Skeletal muscle satellite cell (primary cell): Measurements from ENCODE around the gene AFF3.
"Not testable (repeated sequence)": the region's sequence is repeated elsewhere in the genome, so short reads cannot be mapped to it uniquely, and the experiment has no call there.

Experiments used
- H3K27me3 ChIP-seq: 2 replicates; pipeline ENCODE4 v1.7.0; 2013; ENCODE audit warnings: low read length; ENCODE audit not compliant: control insufficient read depth, insufficient read depth
- H3K36me3 ChIP-seq: 2 replicates; pipeline ENCODE4 v1.7.0; 2013; ENCODE audit warnings: mild to moderate bottlenecking, control low read depth, low read length; ENCODE audit not compliant: insufficient read depth
- H3K4me1 ChIP-seq: 2 replicates; pipeline ENCODE4 v1.7.0; 2013; ENCODE audit warnings: low read length; ENCODE audit not compliant: control insufficient read depth, insufficient read depth
- H3K4me2 ChIP-seq: 2 replicates; pipeline ENCODE4 v1.7.0; 2013; ENCODE audit warnings: mild to moderate bottlenecking, low read length
- H3K4me3 ChIP-seq: 2 replicates; pipeline ENCODE4 v1.7.0; 2013; ENCODE audit warnings: low read length
- H3K9ac ChIP-seq: 2 replicates; pipeline ENCODE4 v1.7.0; 2013; ENCODE audit warnings: mild to moderate bottlenecking, low read depth, low read length, moderate library complexity
- H3K9me3 ChIP-seq: replicated peaks from 2 replicates; pipeline ENCODE4 v1.7.0; 2013; ENCODE audit warnings: mild to moderate bottlenecking, control low read depth, low read length

The AFF3 gene

DNA sequence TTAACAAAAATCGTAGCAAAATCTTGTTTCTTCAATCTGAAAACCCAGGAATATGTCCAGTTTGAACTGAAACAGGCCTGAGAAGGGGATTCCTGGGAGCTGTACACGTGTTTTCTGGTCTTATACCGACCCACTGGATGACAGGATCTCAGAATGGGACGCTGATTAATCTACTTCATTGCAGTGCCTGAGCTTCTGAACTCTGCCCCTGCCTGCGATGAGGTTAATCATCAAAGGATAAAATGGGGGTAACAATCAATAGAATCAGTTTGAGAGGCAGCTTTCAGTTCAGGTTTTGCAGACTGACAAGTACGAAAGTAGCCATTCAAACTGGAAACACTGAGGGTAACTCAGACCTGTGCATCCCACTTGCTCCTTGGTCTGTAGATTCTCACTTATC lies 378.6 kb downstream of the AFF3 start:
- Histone ChIP-seq H3K9me3 (no peaks in the 10 kb centered on the region), H3K9ac (no peak overlapping the region), H3K27me3 (no peaks in the 10 kb centered on the region), H3K4me2 (no peak overlapping the region), H3K36me3 (no peaks in the 10 kb centered on the region), H3K4me1 (no peaks in the 10 kb centered on the region), H3K4me3 (no peak overlapping the region)

DNA sequence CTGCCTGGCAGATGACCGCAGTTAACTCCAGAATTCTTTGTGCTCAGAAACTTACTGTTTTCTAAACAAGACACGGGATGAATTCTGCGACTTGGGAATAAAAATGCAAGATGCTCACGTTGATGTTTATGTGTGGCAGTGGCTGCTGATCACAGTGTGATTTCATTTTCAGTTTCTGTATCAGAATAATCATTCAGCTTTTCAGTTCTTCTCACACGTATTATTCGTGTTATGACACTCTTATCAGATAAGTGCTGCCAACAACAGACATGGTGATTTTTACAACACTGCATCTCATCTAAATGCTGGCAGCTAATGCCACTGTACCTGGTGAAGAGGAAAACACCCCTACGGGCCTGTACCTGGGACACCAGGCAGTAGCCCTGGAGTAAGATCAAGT lies 379.7 kb downstream of the AFF3 start:
- no peaks in the 10 kb centered on the region for H3K4me1 ChIP-seq
- H3K9ac ChIP-seq = no peak overlapping the region
- H3K36me3 ChIP-seq = no peaks in the 10 kb centered on the region

GRCh38 chr2:99757611-99758114 lies 384.7 kb downstream of the AFF3 start:
- Histone ChIP-seq H3K4me3 (no peak overlapping the region), H3K27me3 (no peaks in the 10 kb centered on the region), H3K36me3 (no peaks in the 10 kb centered on the region), H3K4me2 (no peak overlapping the region), H3K9ac (no peak overlapping the region), H3K4me1 (no peaks in the 10 kb centered on the region), H3K9me3 (no peaks in the 10 kb centered on the region)

More for the DNA sequence above, 379.7 kb downstream of the AFF3 start:
- H3K27me3 ChIP-seq = no peaks in the 10 kb centered on the region
- no peaks in the 10 kb centered on the region for H3K9me3 ChIP-seq
- H3K4me2 ChIP-seq = no peak overlapping the region
- no peak overlapping the region for H3K4me3 ChIP-seq

DNA sequence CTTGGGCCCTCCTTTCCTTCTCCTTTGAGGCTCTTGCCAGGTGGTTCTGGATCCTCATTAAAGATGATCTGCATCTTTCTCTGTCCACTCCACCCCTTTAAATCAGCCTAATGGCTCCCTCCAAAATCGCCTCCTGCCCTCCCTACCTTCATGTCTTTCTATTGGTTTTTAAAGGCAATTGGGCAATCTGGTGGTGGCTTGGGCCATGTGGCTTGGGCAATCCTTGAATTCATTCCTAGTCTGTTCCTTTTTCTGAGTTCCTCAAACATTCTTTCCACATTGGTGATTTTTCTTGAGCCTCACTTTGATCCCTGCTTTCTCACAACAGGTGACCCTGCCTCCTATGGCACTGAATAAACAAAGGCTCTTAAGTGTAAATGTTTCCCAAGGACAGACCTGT lies 386.3 kb downstream of the AFF3 start:
- Histone ChIP-seq H3K4me3 (no peak overlapping the region), H3K36me3 (no peaks in the 10 kb centered on the region), H3K4me2 (no peak overlapping the region), H3K9ac (no peak overlapping the region), H3K9me3 (no peaks in the 10 kb centered on the region), H3K4me1 (no peaks in the 10 kb centered on the region), H3K27me3 (no peaks in the 10 kb centered on the region)

GRCh38 chr2:99754210-99754609 lies 388.2 kb downstream of the AFF3 start:
- Histone ChIP-seq H3K4me3 (no peak overlapping the region), H3K27me3 (no peaks in the 10 kb centered on the region), H3K4me2 (no peak overlapping the region), H3K9me3 (no peaks in the 10 kb centered on the region), H3K4me1 (no peaks in the 10 kb centered on the region), H3K36me3 (no peaks in the 10 kb centered on the region), H3K9ac (no peak overlapping the region)

GRCh38 chr2:99753505-99753904 lies 388.9 kb downstream of the AFF3 start:
- no peaks in the 10 kb centered on the region for H3K27me3 ChIP-seq
- H3K4me3 ChIP-seq = no peak overlapping the region
- no peak overlapping the region for H3K4me2 ChIP-seq
- H3K9me3 ChIP-seq = no peaks in the 10 kb centered on the region
- no peaks in the 10 kb centered on the region for H3K4me1 ChIP-seq
- no peaks in the 10 kb centered on the region for H3K36me3 ChIP-seq
- H3K9ac ChIP-seq = no peak overlapping the region

- no peak overlapping the region for H3K4me2 ChIP-seq
- no peaks in the 10 kb centered on the region for H3K27me3 ChIP-seq
- no peaks in the 10 kb centered on the region for H3K9me3 ChIP-seq
- no peak overlapping the region for H3K4me3 ChIP-seq
- H3K36me3 ChIP-seq = no peaks in the 10 kb centered on the region
- no peaks in the 10 kb centered on the region for H3K4me1 ChIP-seq
- H3K9ac ChIP-seq = no peak overlapping the region
Observed at GRCh38 chr2:99748344-99748743, 394.0 kb downstream of the AFF3 start.

- Histone ChIP-seq H3K4me3 (no peak overlapping the region), H3K4me2 (no peak overlapping the region), H3K36me3 (no peaks in the 10 kb centered on the region), H3K4me1 (no peaks in the 10 kb centered on the region), H3K9me3 (no peaks in the 10 kb centered on the region), H3K9ac (no peak overlapping the region), H3K27me3 (no peaks in the 10 kb centered on the region)
Observed at GRCh38 chr2:99747842-99748241, 394.5 kb downstream of the AFF3 start.

DNA sequence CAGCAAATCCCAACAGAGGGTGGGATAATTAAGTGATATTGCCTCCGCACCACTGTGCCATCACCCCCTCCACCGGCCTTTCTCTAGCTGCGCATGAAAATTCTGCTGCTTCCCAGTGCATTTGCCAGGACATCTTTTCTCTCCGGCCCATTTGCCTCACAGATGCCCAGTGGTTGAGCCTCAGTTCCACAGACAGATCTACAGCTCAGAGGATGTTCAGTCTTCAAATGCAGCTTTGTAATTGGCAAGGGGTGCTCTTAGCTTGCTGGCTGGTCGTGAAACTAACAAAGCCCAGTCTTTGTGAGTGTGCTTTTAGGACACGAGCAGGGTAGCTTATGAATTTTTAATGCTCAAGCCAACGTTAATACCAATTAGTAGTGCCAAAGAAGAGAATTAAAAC lies 399.2 kb downstream of the AFF3 start:
- H3K4me1 ChIP-seq = no peaks in the 10 kb centered on the region

DNA sequence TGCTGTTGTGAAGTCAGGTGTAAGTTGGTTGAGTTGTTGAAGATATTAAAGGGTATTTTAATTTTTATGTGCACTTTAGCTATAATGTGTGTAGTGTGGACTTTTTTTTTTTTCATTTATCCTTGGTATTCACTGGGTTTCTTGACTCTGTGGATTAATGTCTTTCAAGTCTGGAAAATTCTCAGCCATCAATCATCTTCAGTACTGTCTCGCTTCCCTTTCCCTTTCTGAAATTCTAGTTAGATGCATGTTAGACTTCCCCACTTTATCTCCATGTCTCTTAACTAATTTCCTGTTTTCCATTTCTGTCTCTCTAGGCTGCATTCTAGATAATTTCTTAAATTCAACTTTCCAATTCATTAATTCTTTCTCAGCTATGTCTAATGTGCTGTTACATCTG lies 404.9 kb downstream of the AFF3 start:
- no peaks in the 10 kb centered on the region for H3K36me3 ChIP-seq
- no peaks in the 10 kb centered on the region for H3K4me1 ChIP-seq
- H3K4me3 ChIP-seq = no peak overlapping the region
- no peak overlapping the region for H3K9ac ChIP-seq
- H3K9me3 ChIP-seq = no peaks in the 10 kb centered on the region
- no peak overlapping the region for H3K4me2 ChIP-seq
- H3K27me3 ChIP-seq = no peaks in the 10 kb centered on the region

More for the DNA sequence above, 399.2 kb downstream of the AFF3 start:
- no peaks in the 10 kb centered on the region for H3K9me3 ChIP-seq
- H3K27me3 ChIP-seq = no peaks in the 10 kb centered on the region
- no peak overlapping the region for H3K4me3 ChIP-seq
- H3K4me2 ChIP-seq = no peak overlapping the region
- H3K36me3 ChIP-seq = no peaks in the 10 kb centered on the region
- no peak overlapping the region for H3K9ac ChIP-seq

- no peak overlapping the region for H3K4me2 ChIP-seq
- H3K27me3 ChIP-seq = no peaks in the 10 kb centered on the region
- no peaks in the 10 kb centered on the region for H3K9me3 ChIP-seq
- H3K36me3 ChIP-seq = no peaks in the 10 kb centered on the region
- H3K9ac ChIP-seq = no peak overlapping the region
- H3K4me3 ChIP-seq = no peak overlapping the region
- no peaks in the 10 kb centered on the region for H3K4me1 ChIP-seq
Observed at GRCh38 chr2:99735753-99736152, 406.6 kb downstream of the AFF3 start.

DNA sequence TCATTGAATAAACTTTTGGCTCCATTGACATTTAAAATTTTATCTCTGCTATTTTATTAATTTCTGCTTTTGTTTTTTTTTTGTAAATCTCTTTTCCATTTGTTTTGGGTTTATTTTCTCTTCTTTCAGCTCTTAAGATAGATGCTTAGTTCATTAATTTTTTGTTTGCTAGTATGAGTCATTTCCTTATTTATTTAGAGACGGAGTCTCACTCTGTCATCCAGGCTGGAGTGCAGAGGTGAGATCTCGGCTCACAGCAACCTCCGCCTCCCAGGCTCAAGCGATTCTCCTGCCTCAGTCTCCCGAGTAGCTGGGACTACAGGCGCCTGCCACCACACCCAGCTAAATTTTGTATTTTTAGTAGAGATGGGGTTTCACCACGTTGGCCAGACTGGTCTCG lies 407.1 kb downstream of the AFF3 start:
- not testable (repeated sequence) for H3K9ac ChIP-seq, H3K27me3 ChIP-seq

More for the DNA sequence above, 407.1 kb downstream of the AFF3 start:
- not testable (repeated sequence) for H3K4me1 ChIP-seq, H3K4me3 ChIP-seq, H3K4me2 ChIP-seq, H3K36me3 ChIP-seq, H3K9me3 ChIP-seq
